Coronary artery (tissue), 2 donors: ENCODE results near the gene EEF1A2.

Experiments used
- DNase-seq: peaks from one replicate; pipeline ENCODE4 v3.0.0-alpha.2; 2017; ENCODE audit warnings: low spot score
- H3K27ac ChIP-seq, 2 donors: fragments of 200-600 bp; sonication (generic); one replicate each; pipeline ENCODE4 v1.5.1; 2016 to 2019
- H3K4me3 ChIP-seq: fragments of 200-600 bp; sonication (generic); 2 replicates; pipeline ENCODE4 v1.5.1; 2016; ENCODE audit warnings: mild to moderate bottlenecking, moderate library complexity
- TF ChIP-seq, protein P1 (sequence below): fragments of 200-600 bp; sonication (generic); IDR thresholded peaks from one replicate; pipeline ENCODE4 v1.5.1; 2019; ENCODE audit warnings: antibody characterized with exemption

Gene EEF1A2

DNA sequence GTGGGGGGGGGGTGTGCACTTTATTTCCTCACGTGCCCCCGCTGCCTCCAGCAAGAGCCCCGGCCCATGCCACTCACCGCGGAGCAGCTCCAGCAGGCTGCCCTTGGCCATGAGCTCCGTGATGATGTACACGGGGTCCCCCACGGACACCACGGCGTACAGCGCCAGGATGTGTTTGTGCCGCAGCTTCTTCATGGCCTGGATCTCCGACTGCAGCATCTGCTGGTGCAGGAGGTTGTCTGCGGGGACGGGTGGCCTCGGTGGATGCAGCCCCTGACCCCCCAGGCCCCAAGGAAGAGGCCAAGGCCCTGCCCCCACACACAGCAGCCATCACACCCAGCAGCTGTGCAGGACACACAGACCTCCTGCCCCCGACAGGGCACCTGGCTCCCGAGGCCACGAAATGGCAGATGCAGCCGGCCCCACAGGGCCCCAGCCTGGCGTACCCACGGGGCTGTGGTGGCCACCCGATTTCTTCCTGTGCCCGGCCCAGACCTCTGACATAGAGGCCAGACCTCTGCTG lies 33.6 kb upstream of the EEF1A2 start:
- H3K27ac ChIP-seq: no peak overlapping the region
- TF ChIP-seq, protein P1, sequence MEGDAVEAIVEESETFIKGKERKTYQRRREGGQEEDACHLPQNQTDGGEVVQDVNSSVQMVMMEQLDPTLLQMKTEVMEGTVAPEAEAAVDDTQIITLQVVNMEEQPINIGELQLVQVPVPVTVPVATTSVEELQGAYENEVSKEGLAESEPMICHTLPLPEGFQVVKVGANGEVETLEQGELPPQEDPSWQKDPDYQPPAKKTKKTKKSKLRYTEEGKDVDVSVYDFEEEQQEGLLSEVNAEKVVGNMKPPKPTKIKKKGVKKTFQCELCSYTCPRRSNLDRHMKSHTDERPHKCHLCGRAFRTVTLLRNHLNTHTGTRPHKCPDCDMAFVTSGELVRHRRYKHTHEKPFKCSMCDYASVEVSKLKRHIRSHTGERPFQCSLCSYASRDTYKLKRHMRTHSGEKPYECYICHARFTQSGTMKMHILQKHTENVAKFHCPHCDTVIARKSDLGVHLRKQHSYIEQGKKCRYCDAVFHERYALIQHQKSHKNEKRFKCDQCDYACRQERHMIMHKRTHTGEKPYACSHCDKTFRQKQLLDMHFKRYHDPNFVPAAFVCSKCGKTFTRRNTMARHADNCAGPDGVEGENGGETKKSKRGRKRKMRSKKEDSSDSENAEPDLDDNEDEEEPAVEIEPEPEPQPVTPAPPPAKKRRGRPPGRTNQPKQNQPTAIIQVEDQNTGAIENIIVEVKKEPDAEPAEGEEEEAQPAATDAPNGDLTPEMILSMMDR: no peak
- H3K4me3 ChIP-seq: no peak overlapping the region
- DNase-seq: no peak

DNA sequence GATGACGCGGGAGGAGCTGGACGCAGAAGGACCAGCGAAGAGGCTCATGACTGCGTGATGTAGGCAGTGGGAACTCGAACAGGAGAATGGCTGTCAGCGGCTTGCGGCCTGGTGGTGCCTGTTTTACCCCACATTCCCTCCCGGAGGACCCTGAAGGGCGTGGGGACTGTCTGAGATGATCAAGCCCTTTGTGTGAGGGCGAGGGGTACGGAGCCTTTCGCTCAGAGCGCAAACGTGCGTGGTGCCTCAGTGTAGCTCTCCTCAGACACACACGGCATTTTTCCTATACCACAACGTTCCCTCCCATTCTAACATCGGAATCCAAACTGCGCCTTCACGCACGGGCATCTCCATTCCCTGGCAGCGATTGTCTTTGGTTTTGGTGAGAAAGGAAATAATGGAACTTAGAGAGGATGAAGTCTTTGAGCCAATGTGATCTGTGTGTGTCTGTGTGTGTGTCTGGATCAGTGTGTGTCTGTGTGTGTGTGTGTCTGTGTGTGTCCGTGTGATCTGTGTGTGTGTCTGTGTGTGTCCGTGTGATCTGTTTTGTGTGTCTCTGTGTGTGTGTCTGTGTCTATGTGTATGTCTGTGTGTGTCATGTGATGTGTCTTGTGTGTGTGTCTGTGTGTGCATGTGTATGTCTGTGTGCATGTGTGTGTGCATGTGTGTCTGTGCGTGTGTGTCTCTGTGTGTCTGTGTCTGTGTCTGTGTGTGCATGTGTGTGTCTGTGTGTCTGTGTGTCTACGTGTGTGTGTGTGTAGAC lies 33.0 kb upstream of the EEF1A2 start:
- no peak for DNase-seq
- Histone ChIP-seq H3K4me3 (no peak overlapping the region), H3K27ac (no peak overlapping the region)
- TF ChIP-seq, protein P1: no peak

DNA sequence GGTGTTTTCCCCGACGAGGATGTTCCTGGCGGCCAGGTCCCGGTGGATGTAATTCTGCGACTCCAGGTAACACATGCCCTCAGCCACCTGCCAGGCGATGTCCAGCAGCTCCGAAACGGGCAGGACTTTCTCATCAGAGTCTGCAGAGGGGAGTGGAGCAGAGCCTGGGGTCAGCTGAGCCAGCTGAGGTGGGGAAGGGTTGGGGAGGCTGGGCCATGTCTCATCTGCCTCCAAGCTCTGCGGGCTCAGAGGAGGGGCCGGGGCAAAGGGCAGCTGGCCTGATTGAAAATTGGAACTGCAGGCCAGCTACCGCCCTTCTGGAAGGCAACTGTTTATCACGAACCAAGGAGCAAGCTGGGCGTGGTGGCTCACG lies 31.9 kb upstream of the EEF1A2 start:
- TF ChIP-seq, protein P1: no peak
- H3K27ac ChIP-seq: no peak overlapping the region
- H3K4me3 ChIP-seq: no peak overlapping the region
- DNase-seq: no peak

DNA sequence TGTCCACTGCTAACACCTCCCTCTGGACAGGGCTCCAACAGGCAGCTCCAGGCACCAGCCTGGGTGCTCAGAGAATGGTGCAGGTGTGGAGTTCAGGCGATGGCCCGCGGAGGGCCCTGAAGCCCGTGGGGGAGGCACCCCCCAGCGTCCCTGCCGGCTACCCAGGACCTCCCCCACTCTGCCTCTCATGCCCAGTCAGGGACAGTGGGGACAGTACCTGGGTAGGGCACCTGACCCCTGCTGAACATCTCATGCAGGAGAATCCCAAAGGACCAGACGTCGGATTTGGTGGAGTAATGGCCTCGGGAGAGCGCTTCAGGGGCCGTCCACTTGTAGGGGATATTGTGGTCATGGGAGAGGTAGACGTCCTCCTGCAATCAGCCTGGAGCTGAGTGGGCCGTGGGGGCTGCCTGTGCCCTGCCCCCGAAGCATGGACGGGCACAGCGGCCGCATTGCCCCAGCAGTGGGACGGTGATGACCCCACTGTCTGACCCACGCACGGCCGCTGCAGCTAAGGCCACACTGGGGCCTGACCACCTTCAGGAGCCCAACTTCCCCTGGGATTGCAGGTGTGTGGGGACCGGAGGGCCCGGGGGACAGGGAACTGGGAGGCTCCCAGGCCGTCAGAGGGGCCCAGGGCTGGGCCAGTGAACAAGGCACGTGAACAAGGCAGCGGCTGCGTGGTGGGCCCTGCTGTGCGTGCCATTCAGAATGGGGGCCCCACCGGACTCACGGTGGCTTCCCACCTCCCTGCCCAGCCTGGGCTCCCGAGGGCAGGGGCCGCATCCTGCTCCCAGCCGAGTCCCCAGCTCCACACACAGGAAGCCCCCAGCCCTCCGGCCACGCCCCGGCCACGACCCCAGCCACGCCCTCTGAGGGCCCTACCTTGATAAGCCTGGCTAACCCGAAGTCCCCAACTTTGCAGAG lies 31.2 kb upstream of the EEF1A2 start:
- Histone ChIP-seq H3K27ac (no peak overlapping the region), H3K4me3 (no peak overlapping the region)
- TF ChIP-seq, protein P1: no peak
- no peak for DNase-seq

DNA sequence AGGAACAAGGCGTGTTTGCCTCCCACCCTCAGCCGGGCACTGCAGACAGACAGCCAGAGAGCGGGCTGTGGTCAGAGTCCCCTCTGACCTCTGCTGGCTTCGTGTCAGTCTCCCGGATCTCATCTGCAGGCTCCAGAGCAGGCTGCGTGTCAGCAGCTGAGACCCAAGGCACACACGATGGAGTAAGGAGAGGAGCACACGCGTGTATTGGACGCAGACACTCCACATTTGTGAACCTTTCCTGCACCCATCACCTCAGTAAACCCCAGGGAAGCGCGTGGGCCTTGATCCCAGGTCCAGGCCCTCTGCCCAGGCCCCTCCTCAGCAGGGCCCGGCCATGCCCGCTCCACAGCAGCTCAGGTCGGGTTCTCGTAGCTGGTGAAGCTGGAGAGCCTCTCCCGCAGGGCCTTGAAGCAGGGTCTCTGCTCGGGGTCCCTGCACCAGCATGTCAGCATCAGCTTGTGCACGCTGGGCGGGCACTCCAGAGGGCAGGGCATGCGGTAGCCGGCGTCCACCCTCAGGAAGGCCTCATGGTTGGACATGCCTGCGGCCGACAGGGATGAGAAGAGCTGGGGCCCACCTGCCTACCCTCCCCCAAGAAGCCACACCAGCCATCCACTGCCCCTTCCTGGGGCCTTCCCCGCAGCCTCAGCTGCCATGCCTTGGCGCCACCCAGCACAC lies 30.4 kb upstream of the EEF1A2 start:
- TF ChIP-seq, protein P1: no peak
- no peak overlapping the region for H3K27ac ChIP-seq
- no peak for DNase-seq
- no peak overlapping the region for H3K4me3 ChIP-seq

DNA sequence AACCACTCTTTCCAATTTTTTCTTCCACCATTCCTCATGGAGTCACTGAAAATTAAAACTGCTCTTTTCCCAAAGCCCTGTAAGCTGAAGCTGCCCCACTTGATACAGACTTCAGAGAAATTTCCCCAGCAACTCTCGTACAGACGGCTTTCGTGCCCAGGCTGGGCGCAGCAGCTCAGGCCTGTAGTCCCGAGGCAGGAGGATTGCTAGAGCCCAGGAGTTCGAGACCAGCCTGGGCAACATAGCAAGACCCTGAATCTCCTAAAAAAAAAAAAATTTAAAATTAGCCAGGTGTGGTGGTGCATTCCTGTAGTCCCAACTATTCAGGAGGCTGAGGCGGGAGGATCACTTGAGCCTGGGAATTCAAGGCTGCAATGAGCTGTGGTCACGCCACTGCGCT lies 28.3 kb upstream of the EEF1A2 start:
- Histone ChIP-seq H3K4me3 (no peak overlapping the region), H3K27ac (no peak overlapping the region)
- DNase-seq: no peak
- TF ChIP-seq, protein P1: no peak
